Large intestine (tissue), 3 donors: ENCODE data around the gene CEACAM18. TPM values are rescaled to one million over a fixed set of nuclear protein-coding genes. Genes with fewer than 3 reads are reported as not detected.

Experiments used
- DNase-seq, 2 donors: peaks; one replicate each; pipeline versions ENCODE4 v3.0.0 to v3.0.0-alpha.2; 2013
- H3K27ac ChIP-seq: one replicate; pipeline ENCODE4 v1.5.1; 2013; ENCODE audit warnings: low read length
- H3K27me3 ChIP-seq: 2 replicates; pipeline ENCODE4 v1.6.1; 2013; ENCODE audit warnings: low read length; ENCODE audit not compliant: control insufficient read depth, insufficient read depth
- H3K36me3 ChIP-seq: 2 replicates; pipeline ENCODE4 v1.6.1; 2013; ENCODE audit warnings: low read length; ENCODE audit not compliant: control insufficient read depth, insufficient read depth
- H3K4me1 ChIP-seq: one replicate; pipeline ENCODE4 v1.6.1; 2013; ENCODE audit warnings: low read length; ENCODE audit not compliant: control insufficient read depth, insufficient read depth
- H3K4me3 ChIP-seq: one replicate; pipeline ENCODE4 v1.5.1; 2013; ENCODE audit warnings: low read length
- H3K9me3 ChIP-seq: one replicate; pipeline ENCODE4 v1.6.1; 2013; ENCODE audit warnings: mild to moderate bottlenecking, low read depth, low read length, moderate library complexity; ENCODE audit not compliant: control insufficient read depth
- WGBS: methylation state at CpG from one replicate; pipeline ENCODE4 v1.1.5; 2013; ENCODE audit warnings: low lambda C conversion rate; ENCODE audit not compliant: insufficient coverage; 5-methylcytosine and 5-hydroxymethylcytosine counted together
- polyA plus RNA-seq: library from polyadenylated mRNA; unstranded; fragments of 120-200 nt; gene quantifications from one replicate; pipeline ENCODE4 v1.2.1, GENCODE V29; 2013

Gene CEACAM18
- polyA plus RNA-seq, 1 donor: 3.5 TPM

DNA sequence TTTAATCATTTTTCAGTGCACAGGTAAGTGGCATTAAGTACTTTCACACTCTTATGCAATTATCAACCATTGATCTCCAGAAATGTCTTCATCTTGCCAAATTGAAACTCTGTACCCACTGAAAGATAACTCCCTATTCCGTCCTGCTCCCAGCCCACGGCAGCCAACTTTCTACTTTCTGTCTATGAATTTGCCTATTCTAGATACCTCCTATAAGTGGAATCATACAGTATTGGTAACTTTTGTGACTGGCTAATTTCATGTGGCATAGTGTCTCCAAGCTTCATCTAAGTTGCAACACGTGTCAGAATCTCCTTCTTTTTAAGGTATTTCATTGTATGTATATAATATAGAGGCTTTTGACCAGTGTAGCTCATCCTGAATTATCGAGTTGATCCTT lies 5.7 kb upstream of the CEACAM18 start:
- no peak for DNase-seq
- Histone ChIP-seq H3K4me1 (peaks cover 39% of the 10 kb centered on the region), H3K9me3 (peaks cover under 1% of the 10 kb centered on the region), H3K36me3 (no peaks in the 10 kb centered on the region), H3K27me3 (no peaks in the 10 kb centered on the region), H3K27ac (peak overlapping the region; percentile 96), H3K4me3 (no peak overlapping the region)
- no CpG with 5 or more reads among the region's 4 CpGs for WGBS

DNA sequence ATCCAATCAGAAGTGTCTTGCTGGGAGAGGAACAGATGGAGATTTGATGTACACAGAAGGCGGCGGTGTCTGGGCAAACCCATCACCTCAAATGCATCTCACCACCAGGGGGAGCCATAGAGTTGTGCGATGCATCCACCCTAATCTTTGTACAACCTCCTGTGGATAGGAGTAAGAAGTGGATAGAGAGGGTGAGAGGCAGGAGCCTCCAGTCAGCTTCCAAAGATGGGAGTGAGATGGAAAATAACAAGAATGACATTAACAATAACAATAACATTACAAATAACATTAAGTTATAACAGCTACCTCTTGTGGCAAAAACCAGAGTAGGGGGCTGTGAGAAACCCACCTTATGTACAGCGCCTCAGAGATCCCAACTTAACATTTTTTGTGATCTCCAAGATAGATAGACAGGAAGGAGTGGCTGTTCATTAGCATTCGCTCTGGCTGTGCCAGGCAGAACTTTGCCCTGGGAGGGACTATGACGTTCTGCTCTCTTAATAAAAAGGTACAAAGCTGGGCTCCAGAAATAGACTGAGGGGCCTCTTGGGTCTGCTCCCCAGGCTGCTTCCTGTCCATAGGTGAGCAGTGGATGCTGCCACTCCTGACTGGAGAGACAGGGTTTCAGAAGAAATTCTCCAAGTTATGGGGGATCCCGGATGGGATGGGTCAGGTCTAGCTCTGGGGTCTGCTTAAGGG lies 5.2 kb upstream of the CEACAM18 start:
- Histone ChIP-seq H3K9me3 (peaks cover 4% of the 10 kb centered on the region), H3K36me3 (no peaks in the 10 kb centered on the region), H3K4me1 (peaks cover 43% of the 10 kb centered on the region), H3K4me3 (no peak overlapping the region), H3K27ac (peak overlapping the region; percentile 96), H3K27me3 (no peaks in the 10 kb centered on the region)
- WGBS: no CpG with 5 or more reads among the region's 7 CpGs
- DNase-seq: peak; percentile 91 to 95

DNA sequence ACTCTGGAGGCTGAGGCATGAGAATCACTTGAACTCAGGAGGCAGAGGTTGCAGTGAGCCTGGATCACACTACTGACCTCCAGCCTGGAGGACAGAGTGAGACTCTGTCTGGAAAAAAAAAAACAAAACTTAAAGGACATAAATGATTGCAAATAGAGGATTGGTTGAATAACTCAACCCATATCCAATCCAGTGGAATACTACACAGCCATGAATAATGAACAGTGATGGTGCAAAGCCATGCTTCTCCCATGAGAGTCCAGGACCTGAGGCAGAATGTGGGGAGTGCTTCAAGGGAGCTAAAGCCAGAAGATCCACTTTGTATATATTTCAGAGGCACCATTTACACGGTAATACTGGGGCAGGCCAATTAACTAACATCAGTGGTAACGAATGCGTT lies 2.2 kb upstream of the CEACAM18 start:
- Histone ChIP-seq H3K36me3 (no peaks in the 10 kb centered on the region), H3K27ac (peak overlapping the region; percentile 96), H3K27me3 (no peaks in the 10 kb centered on the region), H3K4me3 (no peak overlapping the region), H3K4me1 (peaks cover 49% of the 10 kb centered on the region), H3K9me3 (peaks cover 4% of the 10 kb centered on the region)
- no peak for DNase-seq
- no CpG with 5 or more reads among the region's 3 CpGs for WGBS

DNA sequence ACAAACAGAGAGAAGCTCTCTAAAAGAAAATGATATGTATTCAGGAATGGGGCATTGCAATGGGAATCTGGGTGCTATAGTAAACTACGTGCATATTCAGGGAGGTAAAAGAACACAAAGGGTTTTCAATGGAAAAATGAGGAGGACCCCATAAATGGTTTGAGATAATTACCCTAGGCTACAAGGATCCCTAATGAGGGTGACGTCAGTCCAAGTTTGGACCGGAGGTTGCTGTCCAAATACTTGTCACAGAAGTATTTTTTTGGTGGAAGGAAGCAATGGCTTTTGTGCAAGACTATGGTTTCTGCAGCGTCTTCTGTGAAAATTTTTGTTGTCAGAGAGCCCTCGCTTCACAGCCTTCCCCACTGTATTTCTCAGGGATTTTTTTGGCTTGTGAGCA lies 995 bp upstream of the CEACAM18 start:
- WGBS: 92% methylated on average over 3 of the region's 5 CpGs
- DNase-seq: peak in 1 of 2 donors; percentile 24
- H3K4me3 ChIP-seq: no peak overlapping the region
- peak overlapping the region; percentile 100 for H3K27ac ChIP-seq
- peaks cover 4% of the 10 kb centered on the region for H3K9me3 ChIP-seq
- peaks cover 49% of the 10 kb centered on the region for H3K4me1 ChIP-seq
- no peaks in the 10 kb centered on the region for H3K27me3 ChIP-seq
- no peaks in the 10 kb centered on the region for H3K36me3 ChIP-seq

DNA sequence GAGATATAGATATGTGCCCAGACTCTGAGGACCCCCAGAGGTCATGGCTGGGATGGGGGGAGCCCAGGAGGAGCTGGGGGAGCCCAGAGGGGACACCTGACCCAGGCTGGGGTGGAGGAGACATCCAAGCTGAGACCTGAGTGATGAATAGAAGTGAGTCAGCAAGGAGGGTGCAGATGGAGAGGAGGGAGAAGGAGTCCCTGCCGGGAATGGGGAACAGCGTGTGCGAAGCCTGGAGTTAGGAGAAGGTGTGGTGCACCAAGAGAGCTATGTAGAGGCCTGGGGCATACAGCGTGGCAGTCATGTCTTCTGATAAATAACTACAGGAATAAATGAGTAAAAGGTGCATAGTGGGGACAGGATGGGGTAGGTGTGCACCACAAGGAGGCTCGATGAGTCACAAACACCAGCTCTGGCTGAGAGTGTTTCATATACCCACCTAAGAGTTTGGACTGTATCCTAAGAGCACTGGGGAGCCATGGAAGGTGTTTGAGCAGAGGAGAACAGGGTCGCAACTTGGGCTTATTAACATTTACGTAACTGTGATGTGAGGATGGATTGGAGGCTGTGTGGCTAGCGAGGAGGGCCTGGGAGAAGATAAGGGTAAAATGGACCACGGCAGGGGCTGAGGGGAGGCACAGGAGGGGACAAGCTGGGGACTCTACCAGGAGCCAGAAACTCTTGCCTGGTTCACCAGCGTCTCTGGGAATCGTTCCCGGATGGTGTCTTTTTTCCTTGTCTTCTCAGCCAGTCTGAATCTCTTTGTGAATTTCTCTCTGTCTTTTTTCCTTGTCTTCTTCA lies 1.4 kb downstream of the CEACAM18 start:
- peaks cover 4% of the 10 kb centered on the region for H3K36me3 ChIP-seq
- no peaks in the 10 kb centered on the region for H3K27me3 ChIP-seq
- DNase-seq: peak in 1 of 2 donors; percentile 28
- peak overlapping the region; percentile 70 for H3K4me3 ChIP-seq
- peaks cover 4% of the 10 kb centered on the region for H3K9me3 ChIP-seq
- H3K4me1 ChIP-seq: peaks cover 32% of the 10 kb centered on the region
- 85% methylated on average over 4 of the region's 12 CpGs for WGBS
- H3K27ac ChIP-seq: peak overlapping the region; percentile 100

DNA sequence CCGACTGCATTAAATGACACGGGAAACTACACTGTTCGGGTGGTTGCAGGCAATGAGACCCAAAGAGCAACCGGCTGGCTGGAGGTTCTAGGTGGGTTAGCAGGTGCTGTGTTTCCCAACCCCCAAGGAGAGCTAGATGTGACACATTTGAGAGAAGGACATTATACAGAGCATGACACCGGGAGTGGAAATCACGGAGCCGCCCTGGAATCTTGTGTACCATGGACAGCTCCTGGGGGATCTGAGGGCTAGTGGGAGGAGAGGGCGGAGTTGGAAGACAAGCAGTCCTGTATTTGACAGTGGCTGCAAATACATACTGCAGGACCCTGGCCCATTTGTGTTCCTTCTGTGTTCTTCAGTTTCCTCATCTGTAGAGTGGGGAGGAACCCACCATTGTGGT lies 2.3 kb downstream of the CEACAM18 start:
- Histone ChIP-seq H3K27ac (peak overlapping the region; percentile 100), H3K9me3 (peaks cover 4% of the 10 kb centered on the region), H3K4me1 (peaks cover 25% of the 10 kb centered on the region), H3K36me3 (peaks cover 8% of the 10 kb centered on the region), H3K4me3 (no peak overlapping the region), H3K27me3 (no peaks in the 10 kb centered on the region)
- DNase-seq: peak; percentile 42 to 65
- no CpG with 5 or more reads among the region's 8 CpGs for WGBS

DNA sequence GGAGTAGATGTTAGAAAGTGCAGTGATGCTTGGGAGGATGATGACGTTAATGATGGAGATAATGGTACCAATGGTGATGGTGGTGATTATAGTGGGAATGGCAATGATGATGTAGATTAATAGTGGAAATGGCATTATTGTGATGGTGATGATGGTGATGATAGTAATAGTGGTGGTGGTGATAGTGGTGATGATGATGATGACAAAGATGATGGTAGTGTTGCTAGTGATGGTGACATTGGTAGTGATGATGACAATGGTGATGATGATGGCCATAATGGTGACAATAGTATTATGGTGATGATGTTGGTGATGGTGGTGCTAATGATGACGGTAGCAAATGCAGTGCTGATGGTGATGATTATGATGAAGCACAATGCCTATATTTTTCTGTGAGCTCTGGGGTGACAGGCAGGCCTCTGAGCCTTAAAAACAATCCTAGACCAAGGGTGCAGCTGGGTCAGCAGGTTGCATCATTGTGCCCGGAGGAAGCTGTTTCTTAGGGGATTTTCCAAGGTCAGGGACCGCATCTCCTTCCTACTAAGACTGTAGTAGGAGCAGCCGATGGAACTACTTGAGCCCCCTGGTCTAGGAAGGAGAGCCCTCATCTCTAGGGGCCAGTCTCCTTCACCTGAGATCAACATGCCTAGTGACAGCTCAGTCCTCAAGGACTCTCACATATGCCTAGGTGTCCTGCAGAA lies 7.8 kb downstream of the CEACAM18 start:
- no peak for DNase-seq
- Histone ChIP-seq H3K4me3 (no peak overlapping the region), H3K27ac (no peak overlapping the region), H3K4me1 (no peaks in the 10 kb centered on the region), H3K27me3 (no peaks in the 10 kb centered on the region), H3K9me3 (no peaks in the 10 kb centered on the region), H3K36me3 (peaks cover 18% of the 10 kb centered on the region)
- 57% methylated on average over 1 of the region's 5 CpGs for WGBS

DNA sequence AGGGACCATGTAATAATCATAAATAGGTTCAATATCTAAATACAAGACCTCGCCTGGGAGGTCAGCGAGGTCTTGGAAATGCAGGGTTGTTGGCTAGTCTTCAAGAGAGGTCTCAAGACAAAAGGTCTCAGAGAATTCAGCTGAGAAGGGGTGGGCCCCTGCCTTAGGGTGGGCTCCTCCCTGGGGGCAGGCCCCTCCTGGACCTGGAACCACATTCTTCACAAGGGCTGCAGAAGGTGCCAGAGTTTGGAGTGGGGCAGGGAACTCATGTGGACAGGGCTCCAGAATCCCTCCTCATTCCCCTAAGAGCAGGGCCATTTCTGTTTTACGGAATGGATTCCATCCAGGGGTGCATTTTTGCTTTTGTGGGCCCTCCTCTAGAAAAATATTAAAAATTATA lies 10.2 kb downstream of the CEACAM18 start:
- DNase-seq: no peak
- H3K9me3 ChIP-seq: no peaks in the 10 kb centered on the region
- H3K36me3 ChIP-seq: peaks cover 17% of the 10 kb centered on the region
- no peak overlapping the region for H3K4me3 ChIP-seq
- no CpG with 5 or more reads among the region's 3 CpGs for WGBS
- H3K4me1 ChIP-seq: no peaks in the 10 kb centered on the region
- no peaks in the 10 kb centered on the region for H3K27me3 ChIP-seq
- H3K27ac ChIP-seq: no peak overlapping the region

DNA sequence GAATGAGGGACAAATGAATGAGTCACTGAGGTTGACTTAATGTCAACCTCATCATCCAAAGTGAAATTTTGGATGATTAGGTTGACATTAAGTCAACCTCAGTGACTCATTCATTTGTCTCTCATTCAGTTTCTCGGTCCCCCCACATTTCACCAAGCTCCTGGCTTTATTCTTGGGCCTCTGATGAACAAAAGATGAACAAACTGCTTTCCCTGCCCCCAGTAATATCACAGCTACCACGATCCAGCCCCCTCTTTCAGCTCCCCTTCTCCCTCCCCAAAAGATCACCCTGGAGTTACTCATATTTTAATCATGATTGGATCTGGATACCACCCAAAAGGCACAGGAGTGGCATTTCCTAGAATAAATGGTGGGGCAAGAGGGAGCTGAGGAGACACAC lies 10.8 kb downstream of the CEACAM18 start:
- H3K4me3 ChIP-seq: no peak overlapping the region
- H3K9me3 ChIP-seq: no peaks in the 10 kb centered on the region
- H3K36me3 ChIP-seq: peaks cover 14% of the 10 kb centered on the region
- WGBS: 67% methylated on average over 1 of the region's 2 CpGs
- DNase-seq: no peak
- H3K27ac ChIP-seq: no peak overlapping the region
- no peaks in the 10 kb centered on the region for H3K27me3 ChIP-seq
- no peaks in the 10 kb centered on the region for H3K4me1 ChIP-seq

DNA sequence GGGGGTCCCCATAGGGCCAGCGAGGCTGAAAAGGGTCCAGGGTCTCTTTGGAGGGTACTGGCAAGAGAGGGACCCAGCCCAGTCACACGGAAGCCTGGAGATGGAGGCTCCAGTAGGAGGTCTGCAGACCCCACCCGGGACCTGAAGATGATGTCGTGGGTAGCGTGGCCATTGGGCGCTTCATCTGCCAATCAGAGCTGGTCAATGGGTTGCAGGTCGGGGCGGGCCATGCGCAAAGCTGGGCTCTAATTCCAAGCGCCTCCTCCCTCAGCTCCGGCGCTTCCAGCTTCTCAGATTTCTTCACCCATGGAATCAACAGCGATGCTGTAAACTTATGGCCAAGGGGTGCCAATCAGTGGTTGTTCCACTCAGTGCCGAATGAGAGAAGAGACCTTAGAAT lies 12.3 kb downstream of the CEACAM18 start:
- Histone ChIP-seq H3K4me1 (no peaks in the 10 kb centered on the region), H3K27me3 (no peaks in the 10 kb centered on the region), H3K9me3 (no peaks in the 10 kb centered on the region), H3K27ac (no peak overlapping the region), H3K4me3 (no peak overlapping the region), H3K36me3 (peaks cover 9% of the 10 kb centered on the region)
- DNase-seq: no peak
- 56% methylated on average over 3 of the region's 14 CpGs for WGBS
